GM12891 (cell line): Measurements from ENCODE around the gene CD300LG.

Source experiments
- PAX5 ChIP-seq: IDR thresholded peaks from 2 replicates; pipeline ENCODE4 v1.6.1; 2011; ENCODE audit warnings: low read length, moderate library complexity, mild to moderate bottlenecking; ENCODE audit not compliant: insufficient read depth, severe bottlenecking
- POLR2A ChIP-seq: IDR thresholded peaks from 2 replicates; pipeline ENCODE4 v1.6.1; 2011; ENCODE audit warnings: low read depth, low read length, control low read depth
- POLR2AphosphoS5 ChIP-seq: IDR thresholded peaks from 2 replicates; pipeline ENCODE4 v1.6.1; 2011; ENCODE audit warnings: low read depth, low read length, control low read depth
- SPI1 ChIP-seq: IDR thresholded peaks from 2 replicates; pipeline ENCODE4 v1.6.1; 2011; ENCODE audit warnings: low read depth, low read length, control low read depth
- TAF1 ChIP-seq: IDR thresholded peaks from 2 replicates; pipeline ENCODE4 v1.6.1; 2011; ENCODE audit warnings: low read depth, low read length, control low read depth

- TF ChIP-seq POLR2AphosphoS5: no peak
- no peak for TF ChIP-seq POLR2A
- no peak for TF ChIP-seq SPI1
- TF ChIP-seq PAX5: no peak
- TF ChIP-seq TAF1: no peak
These were observed 26.8 kb downstream of the CD300LG start for GRCh38 chr17:43873815-43874214.
